Measurements from ENCODE around the gene BRIP1. TPM values are rescaled to one million over a fixed set of nuclear protein-coding genes. Genes with fewer than 3 reads are reported as not detected.
A peak's percentile ranks its signal among the peaks of the same experiment; 100 is the strongest.
"Not testable (repeated sequence)": the region's sequence is repeated elsewhere in the genome, so short reads cannot be mapped to it uniquely, and the experiment has no call there.

The BRIP1 gene
- total RNA-seq, 1 experiment from 2014 or later: 9.4 TPM

GRCh38 chr17:61863801-61864126 lies 436 bp upstream of the BRIP1 start:
- ATAC-seq (peak; percentile 44), DNase-seq (ENCODE audit: low read depth, low spot score) (no peak)
- Histone ChIP-seq H3K27ac (ENCODE audit: low read length) (peak overlapping the region; percentile 85), H3K4me3 (ENCODE audit: low read depth in 2 of 2, low read length in 2 of 2) (peak overlapping the region; percentile 65 to 93), H3K27me3 (ENCODE audit: control insufficient read depth, insufficient read depth, low read length) (no peaks in the 10 kb centered on the region), H3K9me3 (ENCODE audit: control insufficient read depth, insufficient read depth, low read depth, low read length) (no peaks in the 10 kb centered on the region), H3K4me1 (ENCODE audit: control insufficient read depth, insufficient read depth, low read length) (peaks cover 17% of the 10 kb centered on the region; the same call in 1 of the 2 replicates), H3K36me3 (ENCODE audit: control insufficient read depth, insufficient read depth, low read length) (peaks cover 16% of the 10 kb centered on the region)
- POLR2A ChIA-PET: interaction anchor here (0.6 kb wide), 7 partner anchors 14 to 1497 kb away, joined by 3 to 7 read pairs (median 4); no protein-coding TSS in a partner anchor
- TF ChIP-seq POLR2AphosphoS5 (IDR thresholded peaks at IDR 0.05; ENCODE audit: low read depth, low read length): no peak
- no peak for TF ChIP-seq REST (IDR thresholded peaks at IDR 0.05; ENCODE audit: insufficient read depth in 1 of 2, low read depth in 2 of 2, low read length in 1 of 2)
- TF ChIP-seq TCF7L2 (IDR thresholded peaks at IDR 0.05; ENCODE audit: low read depth, low read length): no peak
- no peak for TF ChIP-seq SIN3A (IDR thresholded peaks at IDR 0.05; ENCODE audit: borderline replicate concordance, insufficient read depth, low read depth, low read length)
- TF ChIP-seq, protein P1, sequence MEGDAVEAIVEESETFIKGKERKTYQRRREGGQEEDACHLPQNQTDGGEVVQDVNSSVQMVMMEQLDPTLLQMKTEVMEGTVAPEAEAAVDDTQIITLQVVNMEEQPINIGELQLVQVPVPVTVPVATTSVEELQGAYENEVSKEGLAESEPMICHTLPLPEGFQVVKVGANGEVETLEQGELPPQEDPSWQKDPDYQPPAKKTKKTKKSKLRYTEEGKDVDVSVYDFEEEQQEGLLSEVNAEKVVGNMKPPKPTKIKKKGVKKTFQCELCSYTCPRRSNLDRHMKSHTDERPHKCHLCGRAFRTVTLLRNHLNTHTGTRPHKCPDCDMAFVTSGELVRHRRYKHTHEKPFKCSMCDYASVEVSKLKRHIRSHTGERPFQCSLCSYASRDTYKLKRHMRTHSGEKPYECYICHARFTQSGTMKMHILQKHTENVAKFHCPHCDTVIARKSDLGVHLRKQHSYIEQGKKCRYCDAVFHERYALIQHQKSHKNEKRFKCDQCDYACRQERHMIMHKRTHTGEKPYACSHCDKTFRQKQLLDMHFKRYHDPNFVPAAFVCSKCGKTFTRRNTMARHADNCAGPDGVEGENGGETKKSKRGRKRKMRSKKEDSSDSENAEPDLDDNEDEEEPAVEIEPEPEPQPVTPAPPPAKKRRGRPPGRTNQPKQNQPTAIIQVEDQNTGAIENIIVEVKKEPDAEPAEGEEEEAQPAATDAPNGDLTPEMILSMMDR (IDR thresholded peaks at IDR 0.05): no peak
- BruUV-seq (replicated peaks): no TSS peak
- CTCF ChIA-PET: interaction anchor here (0.6 to 1.0 kb wide), 4 partner anchors 15 to 245 kb away, joined by 3 to 20 read pairs (median 6); no protein-coding TSS in a partner anchor
- intact Hi-C loops (cut with micrococcal nuclease; ENCODE audit: unreplicated experiment) (no loop called here), in situ Hi-C loops (cut with HindIII; ENCODE audit: low pct_unique_long_range_greater_than_20kb, low sequenced_read_pairs) (no loop called here)

- Histone ChIP-seq H3K27me3 (ENCODE audit: control insufficient read depth, insufficient read depth, low read length) (no peaks in the 10 kb centered on the region), H3K4me1 (ENCODE audit: control insufficient read depth, insufficient read depth, low read length) (peaks cover 17% of the 10 kb centered on the region; the same call in 1 of the 2 replicates), H3K9me3 (ENCODE audit: control insufficient read depth, insufficient read depth, low read depth, low read length) (no peaks in the 10 kb centered on the region), H3K36me3 (ENCODE audit: control insufficient read depth, insufficient read depth, low read length) (peaks cover 3% of the 10 kb centered on the region), H3K4me3 (ENCODE audit: low read depth in 2 of 2, low read length in 2 of 2) (peak overlapping the region; percentile 65 to 93; a peak in 3 of 4 replicates), H3K27ac (ENCODE audit: low read length) (peak overlapping the region; percentile 85)
- ChIA-PET CTCF (no interaction called here), POLR2A (interaction anchor here (0.6 to 0.7 kb wide), 2 partner anchors 13 to 212 kb away, joined by 3 to 5 read pairs; no protein-coding TSS in a partner anchor)
- in situ Hi-C loops (cut with HindIII; ENCODE audit: low pct_unique_long_range_greater_than_20kb, low sequenced_read_pairs) (no loop called here), intact Hi-C loops (cut with micrococcal nuclease; ENCODE audit: unreplicated experiment) (no loop called here)
- BruUV-seq (replicated peaks): no TSS peak
- TF ChIP-seq TCF7L2 (IDR thresholded peaks at IDR 0.05; ENCODE audit: low read depth, low read length): no peak
- TF ChIP-seq, protein P1 (IDR thresholded peaks at IDR 0.05): no peak
- TF ChIP-seq REST (IDR thresholded peaks at IDR 0.05; ENCODE audit: insufficient read depth in 1 of 2, low read depth in 2 of 2, low read length in 1 of 2): no peak
- TF ChIP-seq POLR2AphosphoS5 (IDR thresholded peaks at IDR 0.05; ENCODE audit: low read depth, low read length): no peak
- no peak for TF ChIP-seq SIN3A (IDR thresholded peaks at IDR 0.05; ENCODE audit: borderline replicate concordance, insufficient read depth, low read depth, low read length)
- ATAC-seq (no peak), DNase-seq (ENCODE audit: low read depth, low spot score) (no peak)
These were observed 1.2 kb downstream of the BRIP1 start for GRCh38 chr17:61862105-61862574.

- peaks cover 17% of the 10 kb centered on the region; the same call in 1 of the 2 replicates for H3K4me1 ChIP-seq (ENCODE audit: control insufficient read depth, insufficient read depth, low read length)
- BruUV-seq (replicated peaks); H3K27me3 ChIP-seq (ENCODE audit: control insufficient read depth, insufficient read depth, low read length); H3K4me3 ChIP-seq (ENCODE audit: low read depth in 2 of 2, low read length in 2 of 2); in situ Hi-C loops (cut with HindIII; ENCODE audit: low pct_unique_long_range_greater_than_20kb, low sequenced_read_pairs); H3K36me3 ChIP-seq (ENCODE audit: control insufficient read depth, insufficient read depth, low read length); H3K9me3 ChIP-seq (ENCODE audit: control insufficient read depth, insufficient read depth, low read depth, low read length); DNase-seq (ENCODE audit: low read depth, low spot score); intact Hi-C loops (cut with micrococcal nuclease; ENCODE audit: unreplicated experiment); CTCF ChIA-PET; ATAC-seq; POLR2A ChIA-PET; H3K27ac ChIP-seq (ENCODE audit: low read length): not testable (repeated sequence)
These were observed 2.9 kb downstream of the BRIP1 start for GRCh38 chr17:61860397-61860796.
